ENCODE measurements around the gene TOB1. TPM values are rescaled to one million over a fixed set of nuclear protein-coding genes. Genes with fewer than 3 reads are reported as not detected.

The TOB1 gene
- total RNA-seq, 1 donor from 2014 or later: 78.7 TPM

- Mint-ChIP-seq H3K36me3 (ENCODE audit: unreplicated experiment) (no peaks in the 10 kb centered on the region), H3K27ac (ENCODE audit: unreplicated experiment) (no peak overlapping the region), H3K4me1 (ENCODE audit: low read depth, unreplicated experiment) (peaks cover 27% of the 10 kb centered on the region), H3K4me3 (ENCODE audit: unreplicated experiment) (no peak overlapping the region), H3K27me3 (ENCODE audit: unreplicated experiment) (peaks cover 1% of the 10 kb centered on the region), H3K9me3 (ENCODE audit: unreplicated experiment) (peaks cover 2% of the 10 kb centered on the region)
- DNase-seq: no peak
- no peak for TF ChIP-seq CTCF (IDR thresholded peaks at IDR 0.05; ENCODE audit: partially characterized antibody, unreplicated experiment)
Observed at GRCh38 chr17:50850640-50851039, 15.5 kb downstream of the TOB1 start.

- H3K27me3 Mint-ChIP-seq (ENCODE audit: unreplicated experiment): peaks cover 1% of the 10 kb centered on the region
- H3K36me3 Mint-ChIP-seq (ENCODE audit: unreplicated experiment): no peaks in the 10 kb centered on the region
- DNase-seq: no peak
- peaks cover 27% of the 10 kb centered on the region for H3K4me1 Mint-ChIP-seq (ENCODE audit: low read depth, unreplicated experiment)
- no peak overlapping the region for H3K27ac Mint-ChIP-seq (ENCODE audit: unreplicated experiment)
- peaks cover 2% of the 10 kb centered on the region for H3K9me3 Mint-ChIP-seq (ENCODE audit: unreplicated experiment)
- TF ChIP-seq CTCF (IDR thresholded peaks at IDR 0.05; ENCODE audit: partially characterized antibody, unreplicated experiment): no peak
- H3K4me3 Mint-ChIP-seq (ENCODE audit: unreplicated experiment): no peak overlapping the region
Observed at GRCh38 chr17:50848711-50849110, 17.4 kb downstream of the TOB1 start.

- H3K9me3 Mint-ChIP-seq (ENCODE audit: unreplicated experiment): peaks cover 2% of the 10 kb centered on the region
- H3K27me3 Mint-ChIP-seq (ENCODE audit: unreplicated experiment): peaks cover 3% of the 10 kb centered on the region
- H3K27ac Mint-ChIP-seq (ENCODE audit: unreplicated experiment): no peak overlapping the region
- TF ChIP-seq CTCF (IDR thresholded peaks at IDR 0.05; ENCODE audit: partially characterized antibody, unreplicated experiment): no peak
- H3K4me1 Mint-ChIP-seq (ENCODE audit: low read depth, unreplicated experiment): peaks cover 30% of the 10 kb centered on the region
- no peaks in the 10 kb centered on the region for H3K36me3 Mint-ChIP-seq (ENCODE audit: unreplicated experiment)
- no peak for DNase-seq
- no peak overlapping the region for H3K4me3 Mint-ChIP-seq (ENCODE audit: unreplicated experiment)
Observed at GRCh38 chr17:50848039-50848438, 18.1 kb downstream of the TOB1 start.

GRCh38 chr17:50847566-50847965 is 18.6 kb downstream of the TOB1 start:
- no peak overlapping the region for H3K4me3 Mint-ChIP-seq (ENCODE audit: unreplicated experiment)
- H3K27me3 Mint-ChIP-seq (ENCODE audit: unreplicated experiment): peaks cover 3% of the 10 kb centered on the region
- H3K9me3 Mint-ChIP-seq (ENCODE audit: unreplicated experiment): peaks cover 2% of the 10 kb centered on the region
- no peaks in the 10 kb centered on the region for H3K36me3 Mint-ChIP-seq (ENCODE audit: unreplicated experiment)
- H3K4me1 Mint-ChIP-seq (ENCODE audit: low read depth, unreplicated experiment): peaks cover 27% of the 10 kb centered on the region
- TF ChIP-seq CTCF (IDR thresholded peaks at IDR 0.05; ENCODE audit: partially characterized antibody, unreplicated experiment): no peak
- DNase-seq: no peak
- H3K27ac Mint-ChIP-seq (ENCODE audit: unreplicated experiment): no peak overlapping the region

- Mint-ChIP-seq H3K4me1 (ENCODE audit: low read depth, unreplicated experiment) (peaks cover 26% of the 10 kb centered on the region), H3K4me3 (ENCODE audit: unreplicated experiment) (no peak overlapping the region), H3K27ac (ENCODE audit: unreplicated experiment) (no peak overlapping the region), H3K27me3 (ENCODE audit: unreplicated experiment) (peaks cover 6% of the 10 kb centered on the region), H3K36me3 (ENCODE audit: unreplicated experiment) (no peaks in the 10 kb centered on the region), H3K9me3 (ENCODE audit: unreplicated experiment) (peaks cover 9% of the 10 kb centered on the region)
- no peak for DNase-seq
- TF ChIP-seq CTCF (IDR thresholded peaks at IDR 0.05; ENCODE audit: partially characterized antibody, unreplicated experiment): no peak
Observed at GRCh38 chr17:50845240-50846147, 20.7 kb downstream of the TOB1 start.

Data from glutamatergic neuron (in vitro differentiated cells).